8988T (cell line): Measurements from ENCODE around the gene GANAB.
"Not testable (repeated sequence)": the region's sequence is repeated elsewhere in the genome, so short reads cannot be mapped to it uniquely, and the experiment has no call there.

ENCODE experiments used
- DNase-seq: peaks from one replicate; pipeline ENCODE4 v3.0.0; 2011

GANAB gene

DNA sequence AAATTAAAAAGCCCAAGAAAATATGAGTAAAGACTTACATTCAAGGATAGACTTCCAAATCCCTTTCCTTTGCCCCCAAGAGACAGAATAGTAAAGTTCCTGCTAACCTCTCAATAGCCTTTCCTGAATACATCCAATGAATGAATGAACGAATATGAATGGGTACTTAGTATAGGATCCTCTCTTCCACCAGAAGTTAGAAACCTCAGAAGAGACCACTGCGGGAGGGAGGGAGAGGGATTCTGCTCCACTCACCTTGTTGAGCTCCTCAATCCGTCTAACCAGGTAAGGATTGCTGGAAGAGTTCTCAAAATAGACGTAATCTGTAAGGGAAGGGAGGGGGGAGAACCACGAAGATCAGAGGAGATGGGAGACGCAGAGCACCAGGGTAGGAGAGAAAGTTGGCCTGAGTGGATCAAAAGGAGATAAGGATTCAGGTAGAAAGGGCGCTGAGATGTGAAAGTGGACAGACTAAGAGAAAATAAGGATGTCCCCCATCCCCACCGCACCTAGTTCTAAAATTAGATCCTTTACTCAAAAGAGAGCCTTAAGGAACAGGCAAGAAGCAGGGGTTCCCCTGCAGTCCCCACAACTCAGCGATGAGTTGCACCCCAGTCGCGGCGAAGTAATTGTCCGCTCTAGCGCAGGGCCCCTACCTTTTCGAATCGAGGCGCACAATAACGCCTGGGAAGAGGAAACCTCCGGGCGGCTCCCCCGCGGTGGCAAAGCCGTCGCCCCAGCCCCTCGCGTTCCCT is 45.9 kb downstream of the GANAB start:
- DNase-seq: no peak

DNA sequence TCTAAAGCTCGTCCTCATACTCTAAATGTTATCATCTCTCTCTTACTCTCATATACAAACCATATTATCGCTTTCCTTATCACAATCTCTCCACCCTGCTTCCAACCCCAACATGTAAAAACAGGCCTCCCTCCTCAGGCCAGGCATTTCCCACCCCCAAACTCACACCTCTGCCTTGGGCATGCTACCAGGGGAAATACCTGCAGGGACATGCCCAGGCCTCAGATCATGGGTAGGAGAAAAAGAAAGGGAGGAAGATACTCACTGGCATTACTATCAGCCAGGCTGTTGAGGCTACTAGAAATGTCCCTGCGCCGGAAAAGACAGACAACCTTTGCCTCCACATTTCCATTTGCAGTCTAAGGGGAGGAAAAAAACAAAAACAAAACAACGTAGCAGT is 46.5 kb downstream of the GANAB start:
- no peak for DNase-seq

- DNase-seq: peak; percentile 97
These were observed 47.2 kb downstream of the GANAB start for GRCh38 chr11:62599069-62599696.

DNA sequence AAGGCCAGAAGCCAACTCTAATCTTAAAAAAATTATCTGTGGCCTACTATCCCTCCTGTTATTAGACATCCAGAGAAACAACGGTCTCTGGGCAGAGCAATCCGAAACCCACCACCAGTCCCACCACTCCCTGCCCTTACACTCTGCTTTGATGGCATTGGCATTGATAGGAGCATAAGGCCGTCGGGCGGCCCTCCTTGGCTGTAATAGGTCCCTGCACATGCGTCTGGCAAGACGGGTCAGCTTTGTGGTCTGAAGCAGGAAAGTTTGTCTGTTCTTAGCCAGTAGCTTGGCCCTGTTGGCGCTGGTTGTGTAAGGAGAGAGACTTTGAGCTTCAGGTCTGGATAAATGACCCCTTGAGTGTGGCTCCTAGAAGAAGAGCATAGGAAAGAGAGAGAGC is 51.3 kb downstream of the GANAB start:
- DNase-seq: no peak

DNA sequence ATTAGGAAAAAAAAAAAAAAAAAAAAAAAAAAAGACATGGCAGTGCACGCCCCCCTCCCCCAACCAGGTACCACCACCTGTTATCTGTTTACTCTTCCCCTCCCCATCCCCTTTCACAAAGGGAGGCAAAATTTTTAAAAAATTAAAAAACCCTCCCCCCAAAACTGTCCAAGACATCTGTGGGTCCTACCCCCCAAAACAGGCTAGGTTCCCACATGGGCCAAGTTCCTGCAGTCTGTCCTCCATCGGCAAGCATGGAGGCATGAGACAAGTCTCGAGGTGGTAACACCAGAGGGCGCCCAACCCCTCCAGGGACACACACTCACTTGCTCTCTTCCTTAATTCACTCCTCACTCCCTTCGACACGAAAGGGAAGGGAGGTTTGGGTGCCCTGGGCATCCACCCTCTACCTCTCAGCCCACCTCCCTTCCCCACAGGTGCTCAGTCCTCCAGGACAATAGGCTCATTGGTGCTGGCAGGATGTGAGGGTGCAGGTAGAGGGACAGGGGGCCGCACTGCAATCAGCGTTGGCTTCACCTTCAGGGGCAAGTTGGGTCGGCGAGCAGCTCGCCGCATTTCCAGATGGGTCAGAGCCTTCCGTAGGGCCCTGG is 52.9 kb downstream of the GANAB start:
- peak; percentile 80 for DNase-seq

- no peak for DNase-seq
These were observed 53.4 kb downstream of the GANAB start for GRCh38 chr11:62592989-62593421.

DNA sequence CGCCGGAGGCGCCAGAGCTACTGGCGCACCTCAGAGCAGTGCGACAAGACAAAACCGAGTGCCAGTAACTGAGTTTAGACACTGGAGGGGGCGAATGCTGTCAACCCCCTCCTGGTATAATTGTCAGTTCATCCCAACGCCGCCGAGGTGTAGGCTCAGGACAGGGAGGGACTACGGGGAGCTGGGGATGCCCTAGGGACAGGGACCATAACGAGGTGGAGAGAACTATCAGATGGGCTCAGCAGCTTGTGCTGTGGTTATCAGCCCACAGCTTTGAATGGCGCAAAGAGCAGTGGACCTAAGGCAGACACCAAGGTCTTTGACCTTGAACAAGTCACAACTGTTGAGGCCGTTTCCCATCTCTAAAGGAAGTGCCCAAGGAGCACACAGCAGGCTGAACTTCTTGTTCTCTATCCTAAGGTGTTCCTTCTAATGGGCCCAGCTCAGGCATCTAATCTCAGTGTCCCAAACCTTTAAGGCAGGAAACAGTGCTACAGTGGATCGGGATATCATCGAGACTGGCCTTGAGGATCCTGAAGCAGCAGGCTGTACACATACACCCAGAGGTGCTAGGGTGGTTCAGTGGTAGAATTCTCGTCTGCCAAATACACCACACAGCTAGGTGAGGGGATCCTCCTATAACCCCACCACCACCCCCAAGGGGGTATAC is 54.1 kb downstream of the GANAB start:
- DNase-seq: no peak

DNA sequence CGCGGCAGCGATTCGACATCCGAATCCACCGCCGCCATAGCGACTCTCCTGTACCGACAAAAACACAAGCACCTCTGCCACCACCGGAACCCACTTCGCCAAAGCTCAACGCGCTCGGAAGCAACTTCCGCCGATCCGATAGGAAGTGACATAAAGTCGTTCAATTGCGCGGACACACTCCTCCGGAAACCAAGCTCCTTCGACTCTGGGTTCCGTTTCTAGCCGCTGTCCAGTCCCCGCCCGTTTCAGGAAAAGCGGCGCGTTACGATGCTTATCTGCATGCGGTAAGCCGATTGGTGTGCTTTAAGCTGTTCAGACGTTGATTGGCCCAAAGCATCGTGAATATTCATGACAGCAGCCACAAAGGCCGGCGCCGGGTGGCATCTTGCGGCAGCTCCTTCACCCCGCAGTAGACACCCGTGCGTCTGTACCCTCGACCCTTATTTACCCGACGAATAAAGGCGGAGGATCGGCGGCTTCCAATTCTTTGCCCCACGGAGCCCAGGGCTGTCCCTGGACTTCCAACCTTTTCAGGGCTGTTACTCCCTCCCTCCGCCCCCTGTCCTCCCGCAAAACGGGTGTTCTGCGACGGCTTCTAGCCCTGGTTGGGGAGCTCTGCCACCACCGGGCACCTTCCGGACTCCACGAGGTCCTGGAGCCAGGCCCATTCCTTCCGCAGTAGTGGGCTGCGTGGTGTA is 54.8 kb downstream of the GANAB start, which contains the start of gene TUT1:
Gene TUT1 (minus strand): TSS at position 76 of the 698 bp plus-strand sequence. CDS start 38 bp downstream, at position 38.
- peak; percentile 77 for DNase-seq

DNA sequence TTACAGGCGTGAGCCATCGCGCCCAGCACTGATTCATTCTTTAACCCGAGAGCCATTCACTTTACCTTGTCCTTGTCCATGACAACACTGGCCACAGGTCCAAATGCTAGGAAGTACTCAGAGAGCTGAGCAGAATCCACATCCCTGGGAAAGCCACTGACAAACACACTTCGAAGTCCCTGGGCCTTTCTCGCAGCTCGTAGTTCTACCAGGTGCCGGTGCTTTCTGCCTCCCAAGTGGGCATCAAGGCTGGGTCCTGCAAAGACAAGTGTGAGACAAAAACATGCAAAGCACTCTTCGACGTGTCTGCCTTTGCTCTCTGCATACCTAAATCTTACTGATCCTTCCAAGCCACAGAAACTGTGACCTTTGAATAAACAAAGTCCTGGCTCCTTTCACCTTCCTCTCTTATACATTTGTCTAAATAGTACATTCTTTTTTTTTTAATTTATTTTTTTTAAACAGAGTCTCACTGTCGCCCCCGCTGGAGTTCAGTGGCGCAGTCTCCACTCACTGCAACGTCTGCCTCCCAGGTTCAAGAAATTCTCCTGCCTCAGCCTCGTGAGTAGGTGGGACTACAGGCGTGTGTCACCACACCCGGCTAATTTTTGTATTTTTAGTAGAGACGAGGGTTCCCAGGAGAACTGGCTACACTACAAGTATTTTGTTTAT is 57.3 kb downstream of the GANAB start:
- no peak for DNase-seq

DNA sequence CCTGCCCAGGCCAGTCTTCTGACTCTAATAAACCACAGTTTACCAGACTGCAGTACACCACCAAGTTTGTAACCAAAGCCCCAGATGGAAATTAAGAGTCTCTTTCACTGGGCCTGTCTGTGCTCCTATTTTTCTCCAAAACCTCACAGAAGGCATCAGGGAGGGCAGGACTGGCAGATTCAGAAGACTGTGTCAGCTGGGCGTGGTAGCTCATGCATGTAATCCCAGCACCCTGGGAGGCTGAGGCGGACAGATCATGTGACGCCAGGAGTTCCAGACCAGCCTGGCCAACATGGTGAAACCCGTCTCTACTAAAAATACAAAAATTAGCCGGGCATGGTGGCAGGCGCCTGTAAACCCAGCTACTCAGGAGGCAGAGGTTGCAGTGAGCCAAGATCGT is 61.1 kb downstream of the GANAB start:
- not testable (repeated sequence) for DNase-seq

GRCh38 chr11:62581735-62582134 is 64.7 kb downstream of the GANAB start:
- not testable (repeated sequence) for DNase-seq

DNA sequence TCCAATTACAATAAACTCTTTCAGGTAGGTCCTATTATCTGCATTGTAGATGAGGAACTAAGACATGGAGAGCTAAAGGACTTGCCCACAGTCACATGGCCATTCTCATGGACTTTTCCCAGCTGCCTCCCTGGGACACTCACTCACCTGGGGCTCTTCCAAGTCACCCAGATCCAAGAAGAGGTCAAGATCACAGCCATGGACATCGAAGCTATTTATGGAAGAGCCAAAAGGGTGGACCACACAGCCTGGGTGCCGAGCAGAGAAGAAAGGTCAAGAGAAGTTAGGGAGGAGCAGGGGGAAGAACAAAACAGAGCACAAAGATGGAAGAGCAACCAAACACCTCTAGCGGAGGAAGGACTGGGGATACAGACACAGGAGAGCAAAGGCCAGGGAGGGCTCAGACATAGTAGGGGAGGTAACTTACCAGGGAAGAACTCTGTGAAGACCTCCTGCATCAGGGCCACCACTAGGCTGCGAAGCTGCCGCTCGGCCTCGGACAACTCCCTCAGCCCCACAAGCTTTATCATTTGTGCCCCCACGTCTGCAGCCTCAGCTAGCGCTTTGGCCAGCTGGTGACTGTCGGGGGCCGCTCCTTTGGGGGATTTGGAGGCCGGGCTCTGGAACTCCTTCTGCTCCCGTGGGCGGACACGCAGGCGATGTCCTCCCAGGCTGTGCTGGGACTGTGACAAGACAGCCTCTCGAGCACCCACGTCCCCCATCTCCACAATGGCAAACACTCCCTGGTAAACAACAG is 65.3 kb downstream of the GANAB start:
- DNase-seq: no peak

DNA sequence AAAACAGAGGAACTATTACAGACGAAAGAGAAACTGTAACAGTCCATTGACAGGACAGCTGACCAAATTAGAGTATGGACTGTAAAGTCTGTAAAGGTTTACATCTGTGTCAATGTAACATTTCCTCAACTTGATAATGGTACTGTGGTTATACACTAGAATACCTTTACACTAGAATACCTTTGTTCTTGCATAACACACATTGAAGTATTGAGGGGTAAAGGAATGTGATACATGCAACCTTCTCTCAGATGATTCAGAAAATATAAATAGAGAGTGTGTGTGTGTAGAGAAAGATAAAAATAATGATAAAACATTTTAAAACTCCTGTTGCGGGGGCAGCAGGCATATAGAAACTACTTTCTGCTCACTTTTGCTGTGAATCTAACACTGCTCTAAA is 67.2 kb downstream of the GANAB start:
- no peak for DNase-seq

DNA sequence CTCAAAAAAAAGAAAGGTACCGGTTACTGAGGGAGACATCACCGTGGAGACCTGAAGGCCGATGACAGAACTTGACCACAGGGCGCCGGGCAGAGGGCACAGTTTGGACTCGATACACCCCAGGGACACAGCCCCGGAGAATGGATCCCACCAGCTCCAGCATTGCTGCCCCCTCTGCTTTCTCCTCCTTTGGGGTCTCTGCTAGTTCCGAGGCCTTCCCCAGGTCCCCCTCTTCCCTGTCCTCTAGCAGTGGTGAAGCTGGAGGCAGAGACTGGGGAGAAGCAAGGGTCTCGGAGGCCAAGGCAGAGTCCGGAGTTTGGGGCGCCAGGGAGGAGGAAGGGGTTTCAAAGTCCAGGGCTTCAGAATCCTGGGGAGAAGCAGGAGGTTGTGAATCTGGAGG is 67.9 kb downstream of the GANAB start:
- no peak for DNase-seq

DNA sequence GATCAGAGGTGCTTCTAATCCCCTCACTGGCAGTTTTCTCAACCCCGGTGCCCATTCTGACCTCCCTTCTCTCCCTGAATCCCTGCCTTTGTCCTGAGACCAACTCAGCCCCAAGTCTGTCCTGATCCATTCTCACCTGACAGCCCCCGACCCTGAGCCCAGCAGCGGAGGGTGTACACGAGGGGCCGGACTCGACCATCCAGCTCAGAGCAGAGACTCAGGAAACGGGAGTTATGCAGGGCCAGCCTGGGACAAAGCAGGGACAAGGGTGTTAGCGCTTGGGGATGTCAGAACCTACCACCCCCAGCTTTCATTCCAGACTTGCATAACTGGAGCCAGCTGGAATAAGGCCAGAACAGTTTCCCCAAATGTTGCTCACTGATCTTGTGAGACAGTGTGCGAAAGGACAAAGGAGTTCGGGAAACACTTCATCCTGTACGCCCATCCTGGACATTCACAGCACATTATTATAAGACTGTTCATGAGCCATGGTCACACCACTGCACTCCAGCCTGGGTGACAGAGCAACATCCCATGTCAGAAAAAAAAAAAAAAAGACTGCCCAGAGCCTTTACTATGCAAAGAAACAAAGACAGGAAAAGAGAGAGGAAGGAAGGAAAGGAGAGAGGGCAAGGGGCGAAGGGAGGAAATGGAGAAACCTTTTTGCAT is 69.2 kb downstream of the GANAB start:
- no peak for DNase-seq

- no peak for DNase-seq
These were observed 70.6 kb downstream of the GANAB start for GRCh38 chr11:62575837-62576236.

DNA sequence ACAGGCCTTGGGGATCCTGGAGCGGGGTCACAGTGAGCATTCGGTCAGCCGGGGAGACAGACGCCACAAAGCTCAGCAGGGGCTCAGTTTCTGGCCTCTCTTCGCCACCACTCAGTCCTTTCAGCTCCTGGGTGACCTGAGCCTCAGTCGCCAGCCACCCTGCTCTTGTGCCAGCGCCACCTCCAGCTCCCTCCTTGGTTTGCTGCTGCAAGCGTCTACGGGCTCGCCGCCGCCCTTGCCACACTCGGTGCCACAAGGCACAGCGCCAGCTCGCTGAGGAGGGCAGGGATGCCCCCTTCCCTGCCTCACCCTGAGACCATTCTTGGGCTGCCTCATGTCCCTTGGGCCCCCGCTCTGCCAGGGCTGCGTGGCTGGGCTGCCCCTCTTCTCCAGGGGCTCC is 71.3 kb downstream of the GANAB start:
- no peak for DNase-seq
